ENCODE measurements around the gene KLHL6. TPM values are rescaled to one million over a fixed set of nuclear protein-coding genes. Genes with fewer than 3 reads are reported as not detected.
A peak's percentile ranks its signal among the peaks of the same experiment; 100 is the strongest.

KLHL6 gene
- total and polyA plus RNA-seq, 4 donors: 0.42 to 3.8 (median 1.0) TPM

DNA sequence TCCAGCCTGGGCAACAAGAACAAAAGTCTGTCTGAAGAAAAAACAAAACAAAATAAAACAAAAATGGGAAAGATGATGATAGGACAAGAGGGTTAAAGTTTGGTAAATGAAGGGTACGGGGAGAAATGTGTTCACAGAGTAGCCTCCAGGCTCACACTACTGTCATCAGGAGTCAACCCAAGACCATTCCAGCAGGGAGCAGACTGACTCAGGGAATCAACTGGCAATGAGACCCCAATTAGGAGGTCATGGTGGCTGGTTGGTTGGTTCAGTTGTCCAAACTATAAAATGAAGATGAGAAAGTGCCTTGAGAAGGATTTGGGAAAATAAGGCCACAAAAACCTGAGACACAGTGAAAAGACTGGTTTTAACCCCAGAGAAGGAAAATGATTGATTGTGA is 51.8 kb downstream of the KLHL6 start:
- peak; percentile 24 to 48 for TF ChIP-seq RAD21 (IDR thresholded peaks at IDR 0.05)
- TF ChIP-seq YY1 (IDR thresholded peaks at IDR 0.05): no peak
- Histone ChIP-seq H3K27ac (ENCODE audit: low read depth in 1 of 2, low read length in 2 of 2) (no peak overlapping the region), H3K9me3 (ENCODE audit: control insufficient read depth in 4 of 4, low read length in 3 of 4) (no peaks in the 10 kb centered on the region), H3K4me1 (ENCODE audit: control insufficient read depth in 4 of 4, insufficient read depth in 4 of 4, low read length in 3 of 4) (peaks cover 0 to 11% (median 3%) of the 10 kb centered on the region in 4 donors), H3K4me3 (ENCODE audit: low read depth in 1 of 3, low read length in 3 of 3) (no peak overlapping the region), H3K9ac (ENCODE audit: low read depth in 1 of 2, low read length in 2 of 2) (no peak overlapping the region), H3K27me3 (ENCODE audit: control insufficient read depth in 4 of 4, insufficient read depth in 4 of 4, low read length in 3 of 4) (no peaks in the 10 kb centered on the region), H3K36me3 (ENCODE audit: control insufficient read depth in 4 of 4, insufficient read depth in 3 of 4, low read depth in 1 of 4, low read length in 3 of 4) (no peaks in the 10 kb centered on the region)
- WGBS: 89% methylated on average over 1 of the region's 1 CpG
- no peak for DNase-seq (ENCODE audit: low spot score)

GRCh38 chr3:183502237-183503181 is 53.0 kb downstream of the KLHL6 start:
- no peaks in the 10 kb centered on the region for H3K9me3 ChIP-seq (ENCODE audit: control insufficient read depth in 4 of 4, low read length in 3 of 4)
- peaks cover 0 to 17% (median 6%) of the 10 kb centered on the region in 4 donors for H3K4me1 ChIP-seq (ENCODE audit: control insufficient read depth in 4 of 4, insufficient read depth in 4 of 4, low read length in 3 of 4)
- H3K36me3 ChIP-seq (ENCODE audit: control insufficient read depth in 4 of 4, insufficient read depth in 3 of 4, low read depth in 1 of 4, low read length in 3 of 4): no peaks in the 10 kb centered on the region
- no peaks in the 10 kb centered on the region for H3K27me3 ChIP-seq (ENCODE audit: control insufficient read depth in 4 of 4, insufficient read depth in 4 of 4, low read length in 3 of 4)
- TF ChIP-seq HNF4A (conservative IDR thresholded peaks at IDR 0.05): no peak
- TF ChIP-seq, protein P1, sequence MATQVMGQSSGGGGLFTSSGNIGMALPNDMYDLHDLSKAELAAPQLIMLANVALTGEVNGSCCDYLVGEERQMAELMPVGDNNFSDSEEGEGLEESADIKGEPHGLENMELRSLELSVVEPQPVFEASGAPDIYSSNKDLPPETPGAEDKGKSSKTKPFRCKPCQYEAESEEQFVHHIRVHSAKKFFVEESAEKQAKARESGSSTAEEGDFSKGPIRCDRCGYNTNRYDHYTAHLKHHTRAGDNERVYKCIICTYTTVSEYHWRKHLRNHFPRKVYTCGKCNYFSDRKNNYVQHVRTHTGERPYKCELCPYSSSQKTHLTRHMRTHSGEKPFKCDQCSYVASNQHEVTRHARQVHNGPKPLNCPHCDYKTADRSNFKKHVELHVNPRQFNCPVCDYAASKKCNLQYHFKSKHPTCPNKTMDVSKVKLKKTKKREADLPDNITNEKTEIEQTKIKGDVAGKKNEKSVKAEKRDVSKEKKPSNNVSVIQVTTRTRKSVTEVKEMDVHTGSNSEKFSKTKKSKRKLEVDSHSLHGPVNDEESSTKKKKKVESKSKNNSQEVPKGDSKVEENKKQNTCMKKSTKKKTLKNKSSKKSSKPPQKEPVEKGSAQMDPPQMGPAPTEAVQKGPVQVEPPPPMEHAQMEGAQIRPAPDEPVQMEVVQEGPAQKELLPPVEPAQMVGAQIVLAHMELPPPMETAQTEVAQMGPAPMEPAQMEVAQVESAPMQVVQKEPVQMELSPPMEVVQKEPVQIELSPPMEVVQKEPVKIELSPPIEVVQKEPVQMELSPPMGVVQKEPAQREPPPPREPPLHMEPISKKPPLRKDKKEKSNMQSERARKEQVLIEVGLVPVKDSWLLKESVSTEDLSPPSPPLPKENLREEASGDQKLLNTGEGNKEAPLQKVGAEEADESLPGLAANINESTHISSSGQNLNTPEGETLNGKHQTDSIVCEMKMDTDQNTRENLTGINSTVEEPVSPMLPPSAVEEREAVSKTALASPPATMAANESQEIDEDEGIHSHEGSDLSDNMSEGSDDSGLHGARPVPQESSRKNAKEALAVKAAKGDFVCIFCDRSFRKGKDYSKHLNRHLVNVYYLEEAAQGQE (IDR thresholded peaks at IDR 0.05): peak; percentile 20
- TF ChIP-seq NR2F2 (IDR thresholded peaks at IDR 0.05): no peak
- TF ChIP-seq ATF3 (IDR thresholded peaks at IDR 0.05): no peak
- no peak for TF ChIP-seq SP1 (IDR thresholded peaks at IDR 0.05)
- TF ChIP-seq RAD21 (IDR thresholded peaks at IDR 0.05): peak; percentile 78 to 84
- no peak for TF ChIP-seq RXRA (IDR thresholded peaks at IDR 0.05)
- no peak for TF ChIP-seq YY1 (IDR thresholded peaks at IDR 0.05)
- TF ChIP-seq HNF4G (IDR thresholded peaks at IDR 0.05): no peak
- no peak for TF ChIP-seq TAF1 (conservative IDR thresholded peaks at IDR 0.05)
- TF ChIP-seq JUND (IDR thresholded peaks at IDR 0.05): no peak
- TF ChIP-seq MAX (IDR thresholded peaks at IDR 0.05): no peak
- TF ChIP-seq ZBTB33 (IDR thresholded peaks at IDR 0.05): no peak
- TF ChIP-seq FOXA1 (IDR thresholded peaks at IDR 0.05): no peak
- TF ChIP-seq EGR1 (IDR thresholded peaks at IDR 0.05; ENCODE audit: low read depth in 2 of 2): no peak
- TF ChIP-seq CTCF (IDR thresholded peaks at IDR 0.05; ENCODE audit: low read depth, low read length, missing input control): peak; percentile 35
- TF ChIP-seq FOXA2 (IDR thresholded peaks at IDR 0.05): no peak
- TF ChIP-seq GABPA (IDR thresholded peaks at IDR 0.05 in 1 of 2, conservative IDR thresholded peaks at IDR 0.05 in 1 of 2): no peak
- H3K4me3 ChIP-seq (ENCODE audit: low read depth in 1 of 3, low read length in 3 of 3): no peak overlapping the region
- 69% methylated on average over 7 of the region's 7 CpGs for WGBS
- DNase-seq (ENCODE audit: low spot score): no peak
- H3K9ac ChIP-seq (ENCODE audit: low read depth in 1 of 2, low read length in 2 of 2): no peak overlapping the region
- H3K27ac ChIP-seq (ENCODE audit: low read depth in 1 of 2, low read length in 2 of 2): no peak overlapping the region

Measured in liver (tissue), 9 donors.